SU-DHL-6 (cell line): ENCODE measurements around the gene FIGN.

Source experiments
- H2AFZ ChIP-seq: fragments of 200-600 bp; sonication (generic); 2 replicates; pipeline ENCODE4 v1.6.1; 2014; ENCODE audit warnings: low read depth, mild to moderate bottlenecking, moderate library complexity, mixed read lengths, antibody characterized with exemption, low read length; ENCODE audit not compliant: severe bottlenecking
- H3F3A ChIP-seq: fragments of 200-600 bp; shearing (Covaris generic); 2 replicates; pipeline ENCODE4 v1.6.0; 2016; ENCODE audit warnings: antibody characterized with exemption, mild to moderate bottlenecking; ENCODE audit not compliant: insufficient read depth
- H3K27ac ChIP-seq: fragments of 200-600 bp; sonication (generic); 2 replicates; pipeline ENCODE4 v1.5.1; 2016; ENCODE audit warnings: low read depth, mild to moderate bottlenecking, low read length, moderate library complexity, mixed read lengths
- H3K27me3 ChIP-seq: fragments of 200-600 bp; sonication (generic), shearing (Covaris generic); 2 replicates; pipeline ENCODE4 v1.6.0; 2014; ENCODE audit warnings: mild to moderate bottlenecking, low read length
- H3K36me3 ChIP-seq: fragments of 200-600 bp; sonication (generic); 2 replicates; pipeline ENCODE4 v1.6.1; 2014; ENCODE audit warnings: mild to moderate bottlenecking, low read length, mixed read lengths
- H3K4me2 ChIP-seq: fragments of 300-600, 200-600 bp; shearing (Covaris generic), sonication (generic); 2 replicates; pipeline ENCODE4 v1.6.0; 2014; ENCODE audit warnings: low read length, low read depth, mild to moderate bottlenecking; ENCODE audit not compliant: poor library complexity, severe bottlenecking
- H3K4me3 ChIP-seq: fragments of 200-600 bp; sonication (generic); 2 replicates; pipeline ENCODE4 v1.5.1; 2014; ENCODE audit warnings: antibody characterized with exemption, low read length, mild to moderate bottlenecking, mixed read lengths; ENCODE audit not compliant: insufficient read depth, poor library complexity, severe bottlenecking
- H3K79me2 ChIP-seq: fragments of 200-600 bp; sonication (generic); 2 replicates; pipeline ENCODE4 v1.6.1; 2014; ENCODE audit warnings: mild to moderate bottlenecking, low read length, moderate library complexity; ENCODE audit not compliant: insufficient read depth
- H3K9ac ChIP-seq: fragments of 200-600 bp; sonication (generic); 2 replicates; pipeline ENCODE4 v1.7.0; 2014; ENCODE audit warnings: mild to moderate bottlenecking, low read length
- H3K9me2 ChIP-seq: fragments of 200-600 bp; sonication (generic); replicated peaks from 2 replicates; pipeline ENCODE4 v1.6.1; 2014; ENCODE audit warnings: low read length; ENCODE audit not compliant: insufficient read depth
- H3K9me3 ChIP-seq: fragments of 200-600 bp; sonication (generic); 2 replicates; pipeline ENCODE4 v1.6.1; 2014; ENCODE audit warnings: low read length, mixed read lengths; ENCODE audit not compliant: insufficient read depth
- H4K20me1 ChIP-seq: fragments of 200-600 bp; sonication (generic); 2 replicates; pipeline ENCODE4 v1.6.1; 2014; ENCODE audit warnings: low read depth, mild to moderate bottlenecking, antibody characterized with exemption, low read length, moderate library complexity, mixed read lengths
- CTCF ChIP-seq: fragments of 200-600 bp; sonication (generic); IDR thresholded peaks from one replicate; pipeline ENCODE4 v1.5.1; 2017; ENCODE audit warnings: antibody characterized with exemption, mild to moderate bottlenecking, low read length, moderate library complexity; ENCODE audit not compliant: insufficient read depth, poor library complexity, severe bottlenecking
- EZH2phosphoT487 ChIP-seq: fragments of 200-600 bp; sonication (generic), shearing (Covaris generic); conservative IDR thresholded peaks from 2 replicates; pipeline ENCODE4 v1.6.1; 2018; ENCODE audit warnings: mild to moderate bottlenecking, antibody characterized with exemption, low read length, moderate library complexity, mixed read lengths

The FIGN gene

GRCh38 chr2:163735685-163736432 is at the start of gene FIGN:
Gene FIGN (minus strand): TSS chr2:163736008. CDS start chr2:163734927, 1,081 bp downstream.
- Histone ChIP-seq H3K27me3 (no peaks in the 10 kb centered on the region), H3K36me3 (no peaks in the 10 kb centered on the region), H2AFZ (no peak within 1 kb of the TSS), H3K9me3 (no peaks in the 10 kb centered on the region), H3K9me2 (no peaks in the 10 kb centered on the region), H3K27ac (no peak within 1 kb of the TSS), H3K4me3 (no peak within 1 kb of the TSS), H3K9ac (no peak within 1 kb of the TSS), H3K79me2 (no peaks in the 10 kb centered on the region), H3K4me2 (no peak within 1 kb of the TSS), H4K20me1 (no peaks in the 10 kb centered on the region), H3F3A (no peaks in the 10 kb centered on the region)
- no peak for TF ChIP-seq CTCF
- no peak for TF ChIP-seq EZH2phosphoT487

- no peaks in the 10 kb centered on the region for H3K9me2 ChIP-seq
- H2AFZ ChIP-seq: no peak overlapping the region
- TF ChIP-seq EZH2phosphoT487 (no peak), CTCF (no peak)
- no peak overlapping the region for H3K4me3 ChIP-seq
- no peaks in the 10 kb centered on the region for H3K27me3 ChIP-seq
- no peaks in the 10 kb centered on the region for H3K9me3 ChIP-seq
- H4K20me1 ChIP-seq: no peaks in the 10 kb centered on the region
- H3K9ac ChIP-seq: no peak overlapping the region
- H3K4me2 ChIP-seq: no peak overlapping the region
- H3F3A ChIP-seq: no peaks in the 10 kb centered on the region
- H3K36me3 ChIP-seq: no peaks in the 10 kb centered on the region
- H3K79me2 ChIP-seq: no peaks in the 10 kb centered on the region
- H3K27ac ChIP-seq: no peak overlapping the region
These were observed 49.4 kb upstream of the FIGN start for GRCh38 chr2:163785162-163785561.

GRCh38 chr2:163779970-163780597 is 44.3 kb upstream of the FIGN start:
- Histone ChIP-seq H2AFZ (no peak overlapping the region), H3K4me2 (no peak overlapping the region), H3K9ac (no peak overlapping the region), H3K4me3 (no peak overlapping the region), H3K27me3 (no peaks in the 10 kb centered on the region), H3F3A (no peaks in the 10 kb centered on the region), H3K9me2 (no peaks in the 10 kb centered on the region), H3K27ac (no peak overlapping the region), H3K36me3 (no peaks in the 10 kb centered on the region), H3K9me3 (no peaks in the 10 kb centered on the region), H3K79me2 (no peaks in the 10 kb centered on the region), H4K20me1 (no peaks in the 10 kb centered on the region)
- TF ChIP-seq CTCF (no peak), EZH2phosphoT487 (no peak)
